ENCODE measurements around the gene PLCH1.
A peak's percentile ranks its signal among the peaks of the same experiment; 100 is the strongest.

Gene PLCH1

DNA sequence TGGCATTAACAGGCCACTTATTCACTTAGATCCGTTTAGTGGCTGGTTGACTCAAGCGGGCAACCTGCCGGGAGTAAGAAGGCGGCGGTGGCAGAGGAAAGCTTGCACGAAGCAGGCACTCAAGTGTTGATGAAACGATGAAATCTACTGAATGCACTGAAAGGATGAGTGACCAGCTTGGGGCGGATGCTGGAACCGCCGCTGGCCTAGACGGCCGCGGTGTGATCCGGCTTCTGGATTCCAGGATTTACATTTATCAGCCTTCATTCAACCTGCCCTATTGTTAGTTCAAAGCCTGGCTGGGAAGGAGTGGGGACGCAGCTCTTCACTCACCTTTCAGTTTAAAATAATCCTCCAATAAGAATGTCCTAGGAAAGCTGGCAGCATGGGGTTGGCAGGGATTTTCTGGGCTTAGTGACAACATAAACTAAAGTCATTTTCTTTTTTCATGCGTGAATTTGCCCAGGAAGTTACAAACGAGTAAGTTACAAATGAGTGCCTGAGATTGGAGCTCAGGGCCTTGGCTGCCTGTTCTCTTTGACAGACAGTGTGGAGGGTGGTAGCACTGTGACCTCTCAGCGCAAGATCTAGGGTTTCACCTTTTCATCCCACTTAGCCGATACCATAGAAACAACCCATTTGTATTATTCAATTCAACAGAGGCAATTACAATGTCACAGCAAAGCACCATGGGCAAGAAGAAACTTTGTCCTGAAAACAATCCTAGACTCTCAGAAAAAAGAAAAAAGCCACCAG lies 1.1 kb upstream of the PLCH1 start:
- DNase-seq = no peak

DNA sequence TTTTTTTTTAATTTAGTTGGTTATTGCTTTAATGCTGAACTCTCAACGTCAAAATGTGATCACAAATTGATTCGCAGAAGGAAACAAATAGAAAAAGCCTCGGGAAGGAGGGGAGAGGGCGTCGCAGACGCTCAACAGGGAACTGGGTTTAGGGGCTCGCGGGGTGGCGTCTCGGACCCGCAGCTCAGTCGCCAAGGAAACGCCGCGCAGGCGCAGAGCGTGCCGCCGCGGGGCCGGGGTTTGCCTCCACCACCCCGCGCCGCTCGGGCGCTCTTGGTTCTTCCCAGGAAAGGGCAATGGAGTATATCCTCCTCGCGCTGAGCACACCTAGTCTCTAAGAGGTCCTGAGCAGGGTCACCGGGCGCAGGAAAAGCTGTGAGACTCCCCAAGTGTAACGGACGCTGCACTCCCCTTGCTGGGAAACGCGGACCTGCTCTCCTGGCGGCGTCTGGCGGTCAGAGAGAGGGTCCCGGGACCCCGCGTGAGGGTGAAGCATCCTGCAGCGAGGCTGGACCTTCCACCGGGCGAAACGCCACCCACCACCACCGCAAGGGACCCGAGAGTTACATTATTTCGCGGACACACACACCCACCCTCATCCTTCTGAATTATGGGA lies 753 bp downstream of the PLCH1 start:
- peak; percentile 2 for DNase-seq

- DNase-seq = no peak
These were observed 1.3 kb downstream of the PLCH1 start for GRCh38 chr3:155743606-155744005.

- no peak for DNase-seq
These were observed 2.4 kb downstream of the PLCH1 start for GRCh38 chr3:155742349-155742965.

GRCh38 chr3:155741603-155742002 lies 3.3 kb downstream of the PLCH1 start:
- DNase-seq = no peak

DNA sequence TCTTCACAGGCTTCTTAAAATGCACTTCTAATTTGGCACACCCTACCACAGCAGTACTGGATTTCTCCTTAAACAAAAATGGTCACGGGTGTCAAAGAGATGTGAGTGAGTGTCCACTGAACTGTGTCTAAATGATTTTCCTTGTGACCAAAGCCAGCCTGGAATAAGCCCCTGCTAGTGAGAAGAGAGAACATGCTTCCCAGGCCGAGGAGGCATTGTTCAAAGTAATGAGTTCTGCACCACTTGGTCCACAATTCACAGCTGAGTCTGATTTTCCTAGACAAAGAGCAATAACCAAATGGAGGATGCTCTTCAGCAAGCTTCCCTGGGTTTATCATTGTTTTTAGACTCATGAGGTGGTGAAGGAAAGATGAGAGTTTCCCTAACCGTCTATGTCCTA lies 3.8 kb downstream of the PLCH1 start:
- no peak for DNase-seq

- no peak for DNase-seq
These were observed 5.7 kb downstream of the PLCH1 start for GRCh38 chr3:155739154-155739553.

DNA sequence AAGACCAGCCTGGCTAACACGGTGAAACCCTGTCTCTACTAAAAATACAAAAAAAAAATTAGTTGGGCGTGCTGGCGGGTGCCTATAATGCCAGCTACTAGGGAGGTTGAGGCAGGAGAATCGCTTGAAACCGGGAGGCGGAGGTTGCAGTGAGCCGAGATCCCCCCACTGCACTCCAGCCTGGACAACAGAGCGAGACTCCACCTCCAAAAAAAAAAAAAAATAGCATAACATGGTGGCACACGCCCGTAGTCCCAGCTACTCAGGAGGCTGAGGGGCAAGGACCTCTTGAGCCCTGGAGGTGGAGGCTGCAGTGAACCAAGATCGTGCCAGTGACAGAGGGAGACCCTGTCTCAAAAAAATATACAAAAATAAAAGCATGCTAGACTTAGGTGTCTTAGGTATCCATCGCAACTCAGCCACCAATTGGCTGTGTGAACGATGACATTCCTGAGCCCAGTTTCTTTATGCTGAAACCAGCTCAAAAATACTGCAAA lies 6.2 kb downstream of the PLCH1 start:
- no peak for DNase-seq

DNA sequence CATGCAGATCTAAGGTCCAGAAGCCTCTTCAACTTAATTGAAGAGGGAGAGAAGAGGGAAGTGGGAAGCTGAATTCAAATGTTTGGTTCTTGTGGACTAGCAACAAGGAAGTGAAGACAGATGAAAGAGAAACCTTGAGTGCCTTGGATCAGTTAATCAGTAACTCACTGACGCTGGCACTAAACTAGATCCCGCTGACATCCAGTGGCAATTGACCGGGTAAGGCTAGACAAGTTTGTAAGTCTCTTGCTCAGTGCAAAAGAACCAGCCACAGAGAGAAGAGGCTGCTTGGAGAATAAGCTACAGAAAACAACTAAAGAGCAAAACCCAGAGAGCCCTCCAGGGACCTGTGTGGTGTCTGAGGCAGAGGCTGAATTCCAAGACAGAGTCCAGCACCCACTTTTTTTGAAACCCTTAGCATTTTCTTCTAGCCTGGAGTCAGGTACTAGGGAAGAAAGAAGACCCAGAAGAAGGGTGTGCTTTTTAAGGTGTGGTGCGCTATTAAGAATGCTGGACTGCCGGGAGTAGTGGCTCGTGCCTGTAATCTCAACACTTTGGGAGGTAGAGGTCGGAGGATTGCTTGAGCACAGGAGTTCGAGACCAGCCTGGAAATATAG lies 6.9 kb downstream of the PLCH1 start:
- no peak for DNase-seq

- DNase-seq = no peak
These were observed 8.5 kb downstream of the PLCH1 start for GRCh38 chr3:155736381-155736780.

DNA sequence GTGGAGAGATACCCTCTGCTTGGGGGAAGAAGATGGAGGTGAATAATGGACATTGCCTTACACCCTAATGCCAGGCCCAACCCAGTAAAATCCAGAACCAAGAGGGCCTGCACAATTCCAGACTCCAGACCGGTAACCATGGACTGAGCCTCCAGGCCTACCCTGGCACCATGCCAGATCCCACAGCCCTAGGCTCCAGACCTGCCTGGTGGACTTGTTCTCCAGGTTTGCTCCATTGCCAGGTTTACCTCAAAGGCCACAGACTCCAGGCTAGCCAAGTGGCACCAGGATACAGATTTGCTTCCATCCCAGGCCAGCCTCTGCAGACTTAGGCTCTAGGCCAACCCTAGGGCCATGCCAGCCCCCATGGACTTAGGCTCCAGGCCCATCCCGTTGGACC lies 14.0 kb downstream of the PLCH1 start:
- DNase-seq = no peak

DNA sequence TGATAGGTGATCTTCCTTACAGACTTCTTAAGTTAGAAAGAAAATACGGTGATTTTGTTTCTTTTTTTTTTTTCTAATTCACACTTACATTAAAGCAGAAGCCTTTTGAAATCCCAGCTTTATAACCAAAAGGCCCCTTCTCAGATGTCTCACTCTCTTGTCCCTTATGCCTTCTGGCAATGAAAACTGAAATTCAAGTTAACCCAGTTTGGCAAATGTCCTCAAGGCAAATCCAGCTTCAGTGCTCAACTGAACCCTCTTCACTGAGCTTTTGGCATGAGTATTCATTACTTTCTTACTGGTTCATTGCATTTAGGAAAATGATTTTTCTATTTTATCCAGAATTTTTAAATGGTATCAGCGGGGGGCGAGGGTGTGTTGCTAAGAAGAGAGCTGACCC lies 17.0 kb downstream of the PLCH1 start:
- no peak for DNase-seq

DNA sequence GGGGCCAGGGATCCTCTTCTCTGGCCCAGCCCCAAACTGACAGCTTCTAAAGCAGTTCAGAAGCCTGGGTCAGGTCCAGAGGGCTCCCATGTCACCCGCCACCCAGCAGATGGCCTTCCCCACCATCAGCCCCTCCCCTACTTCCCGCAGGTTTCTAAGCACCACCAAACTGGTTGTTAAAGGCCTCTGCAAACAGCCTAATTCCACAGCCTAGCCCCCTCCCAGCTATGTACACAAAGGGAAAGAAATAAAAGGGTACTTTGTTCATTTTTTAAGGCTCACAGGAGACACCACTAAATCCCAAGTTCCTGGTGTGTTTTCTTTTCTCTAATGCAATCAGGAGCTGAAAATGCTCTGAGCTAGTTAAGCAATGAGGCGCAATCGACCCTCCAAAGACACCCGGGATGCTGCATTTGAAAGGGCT lies 30.6 kb downstream of the PLCH1 start:
- no peak for DNase-seq

DNA sequence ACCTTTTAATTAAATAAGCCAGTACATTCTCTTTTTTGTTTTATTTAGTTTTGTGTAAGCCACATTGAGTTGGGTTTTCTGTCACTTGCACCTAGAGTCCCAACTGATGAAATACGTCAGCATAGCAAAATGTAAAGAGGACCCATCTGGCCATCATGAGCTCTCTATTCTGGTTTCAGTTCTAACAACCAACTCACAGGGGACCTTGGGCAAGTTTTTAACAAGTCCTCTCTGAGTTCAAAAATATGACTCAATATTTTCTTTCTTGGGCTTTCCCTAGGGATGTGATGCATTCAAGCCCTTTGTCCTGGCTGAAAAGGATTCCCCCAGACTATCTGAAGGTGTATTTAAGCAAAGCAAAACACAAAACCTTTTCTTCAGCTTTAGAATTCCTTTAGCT lies 32.9 kb downstream of the PLCH1 start:
- DNase-seq = no peak

- DNase-seq = no peak
These were observed 39.9 kb downstream of the PLCH1 start for GRCh38 chr3:155704771-155705559.

DNA sequence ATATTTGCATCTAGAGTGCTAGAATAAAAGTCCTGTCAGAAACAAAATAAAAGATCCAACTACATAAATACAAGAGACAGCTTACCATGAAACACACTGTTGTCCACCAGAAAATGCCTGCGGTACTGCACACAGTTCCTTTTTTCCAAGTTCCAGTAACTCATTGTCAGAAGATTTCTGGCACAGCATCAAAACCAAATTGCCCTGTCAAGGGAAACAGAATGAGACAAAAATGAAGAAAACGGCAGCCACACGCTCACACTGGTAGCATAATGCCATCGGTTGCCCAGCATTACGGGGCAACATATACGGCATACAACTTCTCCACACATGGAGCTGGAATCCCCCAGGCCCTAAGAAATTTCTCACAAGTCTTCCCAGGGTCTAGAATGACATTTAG lies 40.8 kb downstream of the PLCH1 start:
- no peak for DNase-seq

GRCh38 chr3:155702745-155703591 lies 41.9 kb downstream of the PLCH1 start:
- DNase-seq = no peak

GRCh38 chr3:155701882-155702465 lies 42.9 kb downstream of the PLCH1 start:
- DNase-seq = no peak

DNA sequence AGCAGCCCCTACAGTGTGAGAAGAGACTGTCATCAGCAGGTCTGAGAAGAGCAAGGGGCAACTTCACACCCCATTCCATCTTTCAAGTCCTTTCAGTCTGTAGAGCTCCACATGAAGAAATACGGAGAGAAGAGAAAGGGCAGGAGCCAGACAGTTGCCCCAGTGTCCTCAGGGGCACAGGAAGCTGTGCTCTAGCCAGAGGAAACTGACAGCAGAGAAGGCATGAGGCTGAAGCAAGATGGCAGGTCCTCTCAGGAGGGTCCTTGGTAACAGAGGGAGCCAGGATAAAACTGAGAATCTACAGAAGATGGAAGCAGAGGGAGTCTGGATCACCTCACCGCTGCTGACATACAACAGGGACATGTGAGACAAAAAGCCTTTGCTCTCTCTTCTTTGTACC lies 47.3 kb downstream of the PLCH1 start:
- no peak for DNase-seq

DNA sequence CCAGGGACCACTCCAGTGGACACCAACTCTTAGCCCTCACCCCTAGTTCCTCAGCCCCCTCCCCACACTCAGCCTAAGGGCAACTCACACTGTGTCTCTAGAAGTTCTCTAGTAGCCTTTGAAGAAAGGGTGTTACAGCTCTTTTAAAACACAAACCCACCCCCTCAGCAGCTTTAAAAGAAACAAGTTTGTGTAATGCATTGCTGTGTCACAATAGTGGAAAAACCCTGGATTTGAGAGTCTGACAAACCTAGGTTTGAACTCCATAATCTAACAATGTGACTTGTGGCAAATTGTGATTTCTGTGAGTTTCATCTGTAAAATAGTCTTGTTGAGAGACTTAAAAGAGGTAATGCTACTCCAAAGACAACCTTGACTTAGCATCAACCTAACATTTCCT lies 54.0 kb downstream of the PLCH1 start:
- no peak for DNase-seq

- no peak for DNase-seq
These were observed 56.4 kb downstream of the PLCH1 start for GRCh38 chr3:155688481-155688880.

DNA sequence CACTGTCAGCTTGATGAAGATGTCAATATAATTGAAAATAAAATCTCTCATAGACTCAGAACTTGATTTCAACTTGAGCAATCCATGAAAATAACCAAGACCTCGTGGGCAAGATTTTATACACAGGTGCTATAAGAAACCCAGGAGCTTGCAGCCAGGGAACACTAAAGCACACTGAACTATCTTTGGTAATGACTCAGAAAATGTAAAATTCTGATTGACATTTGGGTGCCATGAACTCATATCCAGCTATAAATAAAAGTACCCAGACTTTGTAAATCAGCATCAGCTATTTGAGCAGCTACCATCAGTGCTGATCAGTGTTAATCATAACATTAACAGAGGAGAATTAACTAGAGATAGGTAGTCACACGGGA lies 61.5 kb downstream of the PLCH1 start:
- no peak for DNase-seq

Measured in effector CD8-positive, alpha-beta T cell (primary cell).